Progenitor cell of endocrine pancreas (in vitro differentiated cells): ENCODE data around the gene HLA-A. TPM values are rescaled to one million over a fixed set of nuclear protein-coding genes. Genes with fewer than 3 reads are reported as not detected.
"Not testable (repeated sequence)": the region's sequence is repeated elsewhere in the genome, so short reads cannot be mapped to it uniquely, and the experiment has no call there.

ENCODE experiments used
- DNase-seq: peaks from one replicate; pipeline ENCODE4 v3.0.0; 2021; ENCODE audit warnings: low spot score; ENCODE audit not compliant: unreplicated experiment
- H3K27ac Mint-ChIP-seq: 2 replicates; pipeline ENCODE4 v1.8.0; 2021; ENCODE audit warnings: mild to moderate bottlenecking, moderate library complexity, mixed read lengths
- H3K27me3 Mint-ChIP-seq: 2 replicates; pipeline ENCODE4 v1.8.0; 2021; ENCODE audit warnings: mixed read lengths
- H3K36me3 Mint-ChIP-seq: 2 replicates; pipeline ENCODE4 v1.8.0; 2022; ENCODE audit warnings: mixed read lengths; ENCODE audit not compliant: insufficient read depth
- H3K4me1 Mint-ChIP-seq: 2 replicates; pipeline ENCODE4 v1.8.0; 2021; ENCODE audit warnings: low read depth, mixed read lengths
- H3K4me3 Mint-ChIP-seq: 2 replicates; pipeline ENCODE4 v1.8.0; 2021; ENCODE audit warnings: low read depth, mild to moderate bottlenecking, moderate library complexity, mixed read lengths
- H3K9me3 Mint-ChIP-seq: 2 replicates; pipeline ENCODE4 v1.8.0; 2021; ENCODE audit warnings: low read depth, mixed read lengths
- CTCF ChIP-seq: fragments of 200-600 bp; sonication (generic); IDR thresholded peaks from one replicate; pipeline ENCODE4 v1.5.0; 2021; ENCODE audit warnings: antibody characterized with exemption, mild to moderate bottlenecking; ENCODE audit not compliant: unreplicated experiment
- total RNA-seq: library from RNA; stranded (reverse); gene quantifications from 2 replicates; pipeline ENCODE4 v1.2.1, GENCODE V29; 2021

The HLA-A gene
- total RNA-seq, 1 donor from 2014 or later, result 204 TPM

GRCh38 chr6:29959467-29959866 is 17.1 kb downstream of the HLA-A start:
- TF ChIP-seq CTCF, result no peak
- Mint-ChIP-seq H3K36me3 (no peaks in the 10 kb centered on the region), H3K27ac (no peak overlapping the region), H3K9me3 (no peaks in the 10 kb centered on the region), H3K27me3 (no peaks in the 10 kb centered on the region), H3K4me3 (no peak overlapping the region), H3K4me1 (peaks cover 3% of the 10 kb centered on the region)
- DNase-seq, result no peak

GRCh38 chr6:29961966-29962365 is 19.6 kb downstream of the HLA-A start:
- Mint-ChIP-seq H3K9me3 (no peaks in the 10 kb centered on the region), H3K4me3 (no peak overlapping the region), H3K36me3 (no peaks in the 10 kb centered on the region), H3K4me1 (peaks cover 28% of the 10 kb centered on the region), H3K27ac (no peak overlapping the region), H3K27me3 (no peaks in the 10 kb centered on the region)
- DNase-seq, result no peak
- TF ChIP-seq CTCF, result no peak

- H3K4me1 Mint-ChIP-seq, result peaks cover 40% of the 10 kb centered on the region
- not testable (repeated sequence) for H3K27me3 Mint-ChIP-seq, H3K36me3 Mint-ChIP-seq, H3K27ac Mint-ChIP-seq, H3K9me3 Mint-ChIP-seq, H3K4me3 Mint-ChIP-seq, DNase-seq
These were observed 21.4 kb downstream of the HLA-A start for GRCh38 chr6:29963697-29964096.

GRCh38 chr6:29964518-29964886 is 22.2 kb downstream of the HLA-A start:
- H3K9me3 Mint-ChIP-seq, result no peaks in the 10 kb centered on the region
- H3K4me3 Mint-ChIP-seq, result peak overlapping the region; percentile 75
- H3K27me3 Mint-ChIP-seq, result no peaks in the 10 kb centered on the region
- peaks cover 40% of the 10 kb centered on the region for H3K4me1 Mint-ChIP-seq
- DNase-seq, result no peak
- H3K27ac Mint-ChIP-seq, result peak overlapping the region; percentile 98
- TF ChIP-seq CTCF, result no peak
- no peaks in the 10 kb centered on the region for H3K36me3 Mint-ChIP-seq

- Mint-ChIP-seq H3K4me1 (peaks cover 40% of the 10 kb centered on the region), H3K36me3 (no peaks in the 10 kb centered on the region), H3K4me3 (peak overlapping the region; percentile 75), H3K27me3 (no peaks in the 10 kb centered on the region), H3K27ac (peak overlapping the region; percentile 98), H3K9me3 (no peaks in the 10 kb centered on the region)
- no peak for DNase-seq
- no peak for TF ChIP-seq CTCF
These were observed 22.7 kb downstream of the HLA-A start for GRCh38 chr6:29964887-29965562.

- Mint-ChIP-seq H3K27ac (peak overlapping the region; percentile 98), H3K9me3 (no peaks in the 10 kb centered on the region), H3K4me1 (peaks cover 40% of the 10 kb centered on the region), H3K27me3 (no peaks in the 10 kb centered on the region), H3K4me3 (peak overlapping the region; percentile 75), H3K36me3 (no peaks in the 10 kb centered on the region)
- no peak for TF ChIP-seq CTCF
- no peak for DNase-seq
These were observed 23.2 kb downstream of the HLA-A start for GRCh38 chr6:29965563-29965872.
